GM12878 (cell line): ENCODE data around the gene ZNF106. TPM values are rescaled to one million over a fixed set of nuclear protein-coding genes. Genes with fewer than 3 reads are reported as not detected.

Source experiments
- ATAC-seq: fragments of 200-7000 bp; cut with Tn5 transposase; 3 replicates; pipeline ENCODE4 v1.9.1; 2020; ENCODE audit warnings: mild to moderate bottlenecking, moderate library complexity
- BruUV-seq: library from RNA; stranded (reverse); fragments of 400-500 nt; replicated peaks from 2 replicates; lab custom pipeline; 2021; lab: Mats Ljungman, UMichigan
- CTCF ChIA-PET: fragments of 300-600 bp; sonication (Branson Sonifier 250); formaldehyde crosslinking; extraction: SDS; loops from one replicate; lab custom pipeline; 2021; ENCODE audit warnings: inconsistent platforms; lab: Yijun Ruan, JAX
- POLR2A ChIA-PET: fragments of 350-600 bp; formaldehyde crosslinking; extraction: SDS; loops from one replicate; lab custom pipeline; 2021; ENCODE audit warnings: inconsistent platforms; lab: Charles Lee
- RAD21 ChIA-PET: fragments of 300-600 bp; sonication (Branson Sonifier 250); formaldehyde crosslinking; loops from one replicate; lab custom pipeline; 2023; ENCODE audit warnings: antibody characterized with exemption; ENCODE audit not compliant: unreplicated experiment; lab: Charles Lee
- SMC1A ChIA-PET: fragments of 300-600 bp; sonication (Branson Sonifier 250); formaldehyde crosslinking; loops from one replicate; lab custom pipeline; 2023; ENCODE audit not compliant: unreplicated experiment, uncharacterized antibody; lab: Charles Lee
- DNase-seq: peaks from one replicate; pipeline ENCODE4 v3.0.0-alpha.2; 2011; ENCODE audit warnings: low read depth, low spot score
- FAIRE-seq: peaks from 3 replicates; lab custom pipeline; 2011; peaks lifted over from hg19 to GRCh38; lab: Jason Lieb, UNC
- H2AFZ ChIP-seq: 2 replicates; pipeline ENCODE4 v1.6.0; 2011; ENCODE audit warnings: low read depth, low read length, control low read depth; ENCODE audit not compliant: control insufficient read depth
- H3K27ac ChIP-seq: 2 replicates; pipeline ENCODE4 v1.5.1; 2011; ENCODE audit warnings: control low read depth; ENCODE audit not compliant: control insufficient read depth, insufficient read depth
- H3K27me3 ChIP-seq, 2 experiments: replicated peaks in 1 of 2; 2 replicates each; pipeline versions ENCODE4 v1.6.0 to v1.6.1; 2011; ENCODE audit warnings: low read length in 1 of 2; ENCODE audit not compliant: control insufficient read depth in 2 of 2, insufficient read depth in 2 of 2
- H3K36me3 ChIP-seq, 2 experiments: 2 replicates each; pipeline ENCODE4 v1.5.1; 2011; ENCODE audit warnings: low read length in 1 of 2; ENCODE audit not compliant: control insufficient read depth in 2 of 2, insufficient read depth in 2 of 2
- H3K4me1 ChIP-seq: 2 replicates; pipeline ENCODE4 v1.6.1; 2011; ENCODE audit warnings: mild to moderate bottlenecking, low read length, moderate library complexity, mixed read lengths; ENCODE audit not compliant: control insufficient read depth, insufficient read depth
- H3K4me2 ChIP-seq: 2 replicates; pipeline ENCODE4 v1.6.0; 2011; ENCODE audit warnings: control low read depth; ENCODE audit not compliant: control insufficient read depth, insufficient read depth
- H3K4me3 ChIP-seq: fragments of 200-600 bp; sonication (generic); 2 replicates; pipeline ENCODE4 v1.5.1; 2016
- H3K79me2 ChIP-seq: 2 replicates; pipeline ENCODE4 v1.6.0; 2011; ENCODE audit warnings: low read length; ENCODE audit not compliant: control insufficient read depth, insufficient read depth
- H3K9ac ChIP-seq: 2 replicates; pipeline ENCODE4 v1.8.0; 2011; ENCODE audit warnings: low read length, control low read depth, mixed read lengths; ENCODE audit not compliant: control insufficient read depth, insufficient read depth
- H3K9me3 ChIP-seq: replicated peaks from 3 replicates; pipeline ENCODE4 v1.5.1; 2011; ENCODE audit warnings: mild to moderate bottlenecking, low read length; ENCODE audit not compliant: control insufficient read depth, insufficient read depth
- H4K20me1 ChIP-seq: 2 replicates; pipeline ENCODE4 v1.6.0; 2011; ENCODE audit not compliant: control insufficient read depth, insufficient read depth
- ATF7 ChIP-seq: fragments of 450-650 bp; IDR thresholded peaks from 2 replicates; pipeline ENCODE4 v1.6.1; 2016; ENCODE audit warnings: low read depth, mild to moderate bottlenecking
- ESRRA ChIP-seq: IDR thresholded peaks from 2 replicates; pipeline ENCODE4 v1.6.1; 2012; ENCODE audit warnings: mild to moderate bottlenecking, low read length, improper control_type of control experiment
- FOXK2 ChIP-seq: fragments of 450-650 bp; IDR thresholded peaks from 2 replicates; pipeline ENCODE4 v1.6.1; 2017; ENCODE audit warnings: mild to moderate bottlenecking, moderate library complexity
- JUNB ChIP-seq: IDR thresholded peaks from 2 replicates; pipeline ENCODE4 v1.6.1; 2016; ENCODE audit warnings: antibody characterized with exemption, mild to moderate bottlenecking
- PAX8 ChIP-seq: fragments of 450-650 bp; IDR thresholded peaks from 2 replicates; pipeline ENCODE4 v1.6.1; 2017; ENCODE audit warnings: mild to moderate bottlenecking, moderate library complexity
- STAT1 ChIP-seq: fragments of 450-650 bp; conservative IDR thresholded peaks from 2 replicates; pipeline ENCODE4 v1.6.1; 2014; ENCODE audit warnings: antibody characterized with exemption, mild to moderate bottlenecking
- SUZ12 ChIP-seq: fragments of 200-600 bp; sonication (generic); IDR thresholded peaks from one replicate; pipeline ENCODE4 v1.6.1; 2018; ENCODE audit warnings: antibody characterized with exemption, mild to moderate bottlenecking; ENCODE audit not compliant: unreplicated experiment
- TAF1 ChIP-seq: IDR thresholded peaks from 2 replicates; pipeline ENCODE4 v1.6.1; 2011; ENCODE audit warnings: mild to moderate bottlenecking, low read depth, low read length, borderline replicate concordance
- TCF3 ChIP-seq: IDR thresholded peaks from 2 replicates; pipeline ENCODE4 v1.6.1; 2012; ENCODE audit warnings: low read depth, mild to moderate bottlenecking, low read length, borderline replicate concordance; ENCODE audit not compliant: insufficient read depth
- ZNF592 ChIP-seq: fragments of 450-650 bp; IDR thresholded peaks from 2 replicates; pipeline ENCODE4 v1.6.1; 2017; ENCODE audit warnings: mild to moderate bottlenecking, moderate library complexity
- WGBS: methylation state at CpG from one replicate; pipeline ENCODE4 v1.1.6; 2016; ENCODE audit warnings: low lambda C conversion rate; ENCODE audit not compliant: insufficient replicate concordance, insufficient coverage; ENCODE audit errors: missing lambda C conversion rate; 5-methylcytosine and 5-hydroxymethylcytosine counted together
- in situ Hi-C: fragments of 300-500 bp; cut with MboI; formaldehyde crosslinking; loops from 9 replicates; pipeline ENCODE4 v1.14.3; 2018; ENCODE audit warnings: mixed read lengths
- intact Hi-C: fragments of 100-400 bp; cut with micrococcal nuclease; formaldehyde crosslinking; loops from one replicate; pipeline ENCODE4 v1.14.2; 2022; ENCODE audit not compliant: unreplicated experiment
- polyA plus RNA-seq, 11 experiments: library from polyadenylated mRNA; depleted of rRNA in 4 of 11; unstranded in 6 of 11; stranded (reverse) in 5 of 11; fragments of >200 nt; fragmentation: Nextera tagmentation in 4 of 11; fragmentation: Illumina TruSeq in 1 of 11; extraction: Ambion mirVana in 4 of 11; extraction: Trizol in 1 of 11; gene quantifications; 1 replicate in 1 of 11; 2 replicates in 10 of 11; pipeline versions ENCODE4 v1.2.1 to v1.2.3, GENCODE V29; 2011 to 2016; ENCODE audit warnings: inconsistent platforms in 2 of 11, missing spikeins in 2 of 11, low read depth in 1 of 11
- total RNA-seq, 4 experiments: library from RNA; depleted of rRNA in 3 of 4; stranded (reverse); fragments of >200 nt in 3 of 4; fragmentation: Illumina TruSeq in 1 of 4; extraction: Trizol in 1 of 4; gene quantifications; 2 replicates each; pipeline versions ENCODE4 v1.2.1 to v1.2.3, GENCODE V29; 2013 to 2021

Gene ZNF106
- total and polyA plus RNA-seq, 10 of the 15 experiments (the other 5 are each of a cell fraction or from before 2014, with no cell fraction given), result 10.7 to 45.3 (median 32.5) TPM

- Histone ChIP-seq H2AFZ (no peak overlapping the region), H3K4me3 (no peak overlapping the region), H3K4me1 (no peaks in the 10 kb centered on the region), H3K27ac (no peak overlapping the region), H3K9ac (no peak overlapping the region), H4K20me1 (no peaks in the 10 kb centered on the region), H3K27me3 (no peaks in the 10 kb centered on the region), H3K36me3 (no peaks in the 10 kb centered on the region), H3K4me2 (no peak overlapping the region), H3K9me3 (no peaks in the 10 kb centered on the region; the same call in 1 of the 3 replicates), H3K79me2 (no peaks in the 10 kb centered on the region)
- ATAC-seq (no peak), FAIRE-seq (no peak), DNase-seq (no peak)
- BruUV-seq, result no TSS peak
- CTCF ChIA-PET, result interaction anchor here (0.7 to 2.3 kb wide), 2 partner anchors 9 to 10 kb away, joined by 3 to 9 read pairs; no protein-coding TSS in a partner anchor
- RAD21 ChIA-PET, result no interaction called here
- SMC1A ChIA-PET, result interaction anchor here (1.8 kb wide), 1 partner anchor 241 kb away, joined by 3 read pairs; no protein-coding TSS in a partner anchor
- WGBS, result 100% methylated on average over 5 of the region's 5 CpGs
- POLR2A ChIA-PET, result no interaction called here
- TF ChIP-seq ESRRA (no peak), STAT1 (no peak), ATF7 (no peak), SUZ12 (no peak), TCF3 (no peak), TAF1 (no peak), ZNF592 (no peak), PAX8 (no peak), JUNB (no peak), FOXK2 (no peak)
- in situ Hi-C loops, result no loop called here
- intact Hi-C loops, result no loop called here
Observed at GRCh38 chr15:42375252-42375651, 115.7 kb downstream of the ZNF106 start.
